Ovary (tissue), 10 donors: Measurements from ENCODE around the gene DCST1. TPM values are rescaled to one million over a fixed set of nuclear protein-coding genes. Genes with fewer than 3 reads are reported as not detected.
"Not testable (repeated sequence)": the region's sequence is repeated elsewhere in the genome, so short reads cannot be mapped to it uniquely, and the experiment has no call there.

Source experiments
- DNase-seq, 5 donors: peaks; one replicate each; pipeline ENCODE4 v3.0.0-alpha.2; 2019 to 2020
- H3K27ac ChIP-seq, 2 donors: fragments of 200-600 bp; one replicate each; pipeline versions ENCODE4 v1.5.1 to v1.8.0; 2019 to 2022
- H3K27me3 ChIP-seq: fragments of 200-600 bp; one replicate; pipeline ENCODE4 v1.8.0; 2022
- H3K36me3 ChIP-seq: fragments of 200-600 bp; sonication (generic); one replicate; pipeline ENCODE4 v1.5.1; 2019
- H3K4me1 ChIP-seq: one replicate; pipeline ENCODE4 v1.8.1; 2013; ENCODE audit warnings: mild to moderate bottlenecking, moderate library complexity; ENCODE audit not compliant: insufficient read depth
- H3K4me3 ChIP-seq: fragments of 200-600 bp; sonication (generic); one replicate; pipeline ENCODE4 v1.5.1; 2017
- H3K9me3 ChIP-seq, 2 donors: fragments of 200-600 bp in 1 of 2; sonication (generic) in 1 of 2; one replicate each; pipeline versions ENCODE4 v1.5.1 to v1.8.1; 2013 to 2019; ENCODE audit warnings: mild to moderate bottlenecking in 1 of 2, moderate library complexity in 1 of 2
- CTCF ChIP-seq, 3 donors: fragments of 450-650 bp in 2 of 3; fragments of 200-600 bp in 1 of 3; IDR thresholded peaks; one replicate each; pipeline versions ENCODE4 v1.5.1 to v1.8.0; 2016 to 2022; ENCODE audit warnings: antibody characterized with exemption in 3 of 3, mild to moderate bottlenecking in 1 of 3
- EP300 ChIP-seq: sonication (generic); formaldehyde crosslinking; IDR thresholded peaks from one replicate; pipeline ENCODE4 v1.6.1; 2017; ENCODE audit warnings: antibody characterized with exemption
- POLR2A ChIP-seq: fragments of 450-650 bp; IDR thresholded peaks from one replicate; pipeline ENCODE4 v1.6.1; 2017; ENCODE audit warnings: antibody characterized with exemption, mild to moderate bottlenecking, moderate library complexity
- WGBS, 3 donors: extraction: QIAGEN DNeasy Blood & Tissue Kit in 1 of 3; methylation state at CpG; one replicate each; pipeline versions ENCODE4 v1.1.5 to v1.1.7; 2013 to 2017; 5-methylcytosine and 5-hydroxymethylcytosine counted together
- intact Hi-C, 4 donors: fragments of 100-400 bp; cut with DNase I; formaldehyde crosslinking; loops; one replicate each; pipeline versions ENCODE4 v1.11.0 to v1.15.1; 2022 to 2023
- long read RNA-seq, 3 donors: library from polyadenylated mRNA in 2 of 3; unstranded in 2 of 3; transcript quantifications; one replicate each; pipeline ENCODE4 v2.0.0 and lab custom pipeline, GENCODE V29; 2021 to 2026
- polyA plus RNA-seq, 2 donors: library from polyadenylated mRNA; stranded (reverse); fragments of 200-250 nt in 1 of 2; fragments of 350-450 nt in 1 of 2; fragmentation: Illumina TruSeq in 1 of 2; extraction: RNeasy Lipid Tissue Mini Kit (QIAGEN cat#74804) in 1 of 2; gene quantifications; one replicate each; pipeline ENCODE4 v1.2.3, GENCODE V29; 2013 to 2014
- total RNA-seq, 7 donors: library from RNA; depleted of rRNA in 2 of 7; stranded (reverse); fragments of >200 nt in 2 of 7; fragmentation: NEBNext Ultra II Directional in 3 of 7; extraction: Animal tissue kit (Norgen Biotek cat#: 25700) in 3 of 7; gene quantifications; one replicate each; pipeline versions ENCODE4 v1.1.0 to v1.2.4, GENCODE V29; 2016 to 2023
- donor health status: DM: no; HTN: no; CAD: no; lungs with moderate emphysema.
- donor health status: DM: no; HTN: no; CAD: no.
- donor health status: Bipolar disorder and iron deficiency.
- donor health status: DM: yes; HTN: yes; CAD: no.
- donor health status: DM: no; HTN: no; CAD: no.
- donor health status: DM: yes; HTN: yes; CAD: no.

The DCST1 gene
- total RNA-seq = under 1 TPM in 4 of 7 donors, not detected in 3; 0.22 to 0.80 (median 0.51) TPM
- polyA plus RNA-seq = under 1 TPM in 1 of 2 donors, not detected in 1; 0.06 TPM
- long read RNA-seq, donor 1, partial matches to known transcripts = 1 of 4 reads
- long read RNA-seq, donor 1, other reads (novel, unspliced or antisense) = 3 of 4 reads
- long read RNA-seq, donor 2 = 0 reads
- long read RNA-seq, donor 3 = 0 reads

GRCh38 chr1:155033524-155033923 lies at the start of gene DCST1, which contains the start of gene DCST2:
Gene DCST1 (plus strand): TSS chr1:155033824. CDS start chr1:155034037, 213 bp downstream.
Gene DCST2 (minus strand): TSS chr1:155033781. CDS start chr1:155033701, 80 bp downstream.
- 93 to 98% (median 94%) methylated on average over 8 to 9 of the region's 9 CpGs for WGBS, 3 donors
- no peak for DNase-seq
- TF ChIP-seq POLR2A (no peak), EP300 (no peak), CTCF (IDR thresholded peaks at IDR 0.05) (no peak)

GRCh38 chr1:154986736-154987135 lies 46.9 kb upstream of the DCST1 start:
- H3K36me3 ChIP-seq, DNase-seq, H3K4me3 ChIP-seq, H3K9me3 ChIP-seq, intact Hi-C loops, H3K27me3 ChIP-seq, H3K27ac ChIP-seq, H3K4me1 ChIP-seq: not testable (repeated sequence)
- 86 to 92% (median 87%) methylated on average over 4 of the region's 4 CpGs for WGBS, 3 donors

More at GRCh38 chr1:155033524-155033923, at the start of gene DCST1, which contains the start of gene DCST2:
- no peak within 1 kb of the TSS for H3K4me3 ChIP-seq
- no peaks in the 10 kb centered on the region for H3K4me1 ChIP-seq
- intact Hi-C loops = no loop called here
- H3K27ac ChIP-seq = no peak within 1 kb of the TSS
- no peaks in the 10 kb centered on the region for H3K27me3 ChIP-seq
- H3K9me3 ChIP-seq = no peaks in the 10 kb centered on the region
- H3K36me3 ChIP-seq = no peaks in the 10 kb centered on the region

- H3K4me1 ChIP-seq = peaks cover 2% of the 10 kb centered on the region
- intact Hi-C loops = no loop called here
- no peak for TF ChIP-seq EP300
- TF ChIP-seq POLR2A = no peak
- no peak for TF ChIP-seq CTCF (IDR thresholded peaks at IDR 0.05)
- no peaks in the 10 kb centered on the region for H3K9me3 ChIP-seq
- WGBS, 3 donors = 86 to 88% (median 86%) methylated on average over 6 of the region's 6 CpGs
- H3K27ac ChIP-seq = no peak overlapping the region
- H3K36me3 ChIP-seq = no peaks in the 10 kb centered on the region
- no peak overlapping the region for H3K4me3 ChIP-seq
- DNase-seq = no peak
- no peaks in the 10 kb centered on the region for H3K27me3 ChIP-seq
Observed at GRCh38 chr1:154987326-154987725, 46.3 kb upstream of the DCST1 start.

- no peaks in the 10 kb centered on the region for H3K9me3 ChIP-seq
- peaks cover 2% of the 10 kb centered on the region for H3K4me1 ChIP-seq
- WGBS, 3 donors = 83 to 87% (median 84%) methylated on average over 17 of the region's 17 CpGs
- no peak for DNase-seq
- no peak for TF ChIP-seq CTCF (IDR thresholded peaks at IDR 0.05)
- TF ChIP-seq POLR2A = no peak
- TF ChIP-seq EP300 = no peak
- intact Hi-C loops = no loop called here
- no peaks in the 10 kb centered on the region for H3K27me3 ChIP-seq
- H3K4me3 ChIP-seq = no peak overlapping the region
- H3K27ac ChIP-seq = no peak overlapping the region
- H3K36me3 ChIP-seq = no peaks in the 10 kb centered on the region
Observed at GRCh38 chr1:154988058-154988954, 45.3 kb upstream of the DCST1 start.
